ENCODE results near the gene PJA2. TPM values are rescaled to one million over a fixed set of nuclear protein-coding genes. Genes with fewer than 3 reads are reported as not detected.
"Not testable (repeated sequence)": the region's sequence is repeated elsewhere in the genome, so short reads cannot be mapped to it uniquely, and the experiment has no call there.

The PJA2 gene, protein sequence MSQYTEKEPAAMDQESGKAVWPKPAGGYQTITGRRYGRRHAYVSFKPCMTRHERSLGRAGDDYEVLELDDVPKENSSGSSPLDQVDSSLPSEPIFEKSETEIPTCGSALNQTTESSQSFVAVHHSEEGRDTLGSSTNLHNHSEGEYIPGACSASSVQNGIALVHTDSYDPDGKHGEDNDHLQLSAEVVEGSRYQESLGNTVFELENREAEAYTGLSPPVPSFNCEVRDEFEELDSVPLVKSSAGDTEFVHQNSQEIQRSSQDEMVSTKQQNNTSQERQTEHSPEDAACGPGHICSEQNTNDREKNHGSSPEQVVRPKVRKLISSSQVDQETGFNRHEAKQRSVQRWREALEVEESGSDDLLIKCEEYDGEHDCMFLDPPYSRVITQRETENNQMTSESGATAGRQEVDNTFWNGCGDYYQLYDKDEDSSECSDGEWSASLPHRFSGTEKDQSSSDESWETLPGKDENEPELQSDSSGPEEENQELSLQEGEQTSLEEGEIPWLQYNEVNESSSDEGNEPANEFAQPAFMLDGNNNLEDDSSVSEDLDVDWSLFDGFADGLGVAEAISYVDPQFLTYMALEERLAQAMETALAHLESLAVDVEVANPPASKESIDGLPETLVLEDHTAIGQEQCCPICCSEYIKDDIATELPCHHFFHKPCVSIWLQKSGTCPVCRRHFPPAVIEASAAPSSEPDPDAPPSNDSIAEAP
- total RNA-seq = 75.7 TPM
- long read RNA-seq, full-length matches to known transcripts = 152 of 180 reads
- long read RNA-seq, partial matches to known transcripts = 18 of 180 reads
- long read RNA-seq, other reads (novel, unspliced or antisense) = 10 of 180 reads

DNA sequence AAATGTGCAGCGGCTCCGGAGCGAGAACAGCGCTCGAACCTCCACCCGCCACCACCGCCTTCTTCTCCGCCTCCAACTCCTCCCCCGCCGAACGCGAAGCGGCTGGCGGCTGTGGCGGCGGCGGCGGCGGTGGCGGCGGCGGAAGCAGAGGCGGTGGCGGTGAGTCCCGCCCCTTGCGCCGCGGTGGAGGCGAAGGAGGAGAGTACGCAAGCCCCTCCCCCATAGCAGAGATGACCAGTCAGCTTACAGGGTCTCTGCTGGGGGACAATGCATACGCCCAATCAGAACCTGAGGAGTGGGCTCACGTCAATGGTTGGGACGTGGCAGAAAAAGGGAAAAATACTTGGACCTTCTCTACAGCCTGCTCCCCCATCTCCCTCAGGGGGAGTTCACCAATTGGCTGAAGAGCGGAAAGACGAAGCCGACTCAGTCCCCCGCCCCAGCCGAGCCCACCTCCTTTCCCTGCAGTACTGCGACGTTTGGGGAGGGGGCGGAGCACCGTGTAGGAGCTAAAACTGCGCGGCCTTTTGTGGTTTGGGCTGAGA, at the start of gene PJA2:
PJA2 (minus strand) TSS at position 131 of the 545 bp plus-strand sequence. CDS start 26,541 bp downstream, outside the sequence.
- intact Hi-C loops (cut with micrococcal nuclease) = no loop called here
- DNase-seq (peak; percentile 99), ATAC-seq (peak; percentile 96)

DNA sequence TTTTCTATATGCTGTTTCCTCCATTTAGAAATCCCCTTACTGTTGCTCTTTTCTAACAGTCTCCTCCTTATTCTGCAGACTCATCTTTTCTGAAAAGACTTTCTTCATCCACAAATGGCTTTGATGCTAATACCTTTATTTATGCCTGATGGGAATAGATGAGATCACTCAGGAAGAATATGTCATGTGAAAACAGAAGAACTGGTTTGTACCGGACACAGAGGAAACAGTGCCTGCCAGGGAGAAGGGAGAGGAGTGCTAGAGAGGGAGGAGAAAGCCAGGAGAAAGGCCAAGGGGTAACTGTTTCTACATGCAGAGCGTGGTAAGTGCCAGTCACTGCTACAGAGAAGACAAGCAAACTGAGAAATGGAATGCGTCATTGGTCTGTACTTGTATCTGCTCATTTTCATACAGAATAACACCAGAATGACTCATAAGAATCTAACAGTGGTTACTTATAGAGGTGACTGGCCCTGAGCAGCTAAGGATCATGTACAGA, 45.9 kb upstream of the PJA2 start:
- DNase-seq = no peak
- intact Hi-C loops (cut with micrococcal nuclease) = no loop called here
- peak; percentile 93 for ATAC-seq

DNA sequence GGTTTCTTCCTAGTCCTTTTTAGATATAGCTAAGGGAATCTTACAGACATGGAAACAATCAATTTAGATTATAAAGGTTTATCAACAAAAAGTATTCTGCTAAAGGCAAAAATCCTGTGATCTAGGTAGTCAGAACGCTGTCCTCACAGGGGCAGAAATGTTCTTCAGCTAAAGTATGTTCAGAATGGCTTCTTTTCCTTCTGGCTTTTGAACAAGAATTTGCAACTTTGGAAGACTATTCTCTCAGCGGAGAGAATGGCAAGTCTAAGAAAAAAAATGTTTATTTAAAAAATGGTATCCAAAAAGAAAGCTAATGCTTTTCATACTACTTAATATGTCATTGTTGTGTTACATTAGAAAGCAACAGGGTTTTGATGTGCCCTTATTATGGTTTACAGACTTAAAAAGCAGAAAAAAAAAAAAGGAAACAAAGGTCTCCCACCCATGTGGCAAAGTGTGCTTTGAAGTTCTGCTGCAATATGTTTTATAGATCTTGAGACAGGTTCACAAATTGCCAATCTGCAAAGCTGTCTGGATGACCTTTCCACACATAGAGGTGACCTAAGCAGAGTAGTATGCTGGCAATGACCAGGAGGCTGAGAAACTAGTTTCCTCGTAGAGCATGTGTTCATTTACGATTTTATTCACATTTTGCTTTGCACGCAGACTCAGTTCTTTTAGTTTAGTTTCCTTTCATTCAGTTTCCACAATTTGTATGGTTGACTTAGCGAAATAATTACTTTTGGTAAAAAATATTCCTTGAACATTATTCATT, 45.1 kb upstream of the PJA2 start:
- intact Hi-C loops (cut with micrococcal nuclease) = no loop called here
- ATAC-seq (peak; percentile 86), DNase-seq (no peak)

DNA sequence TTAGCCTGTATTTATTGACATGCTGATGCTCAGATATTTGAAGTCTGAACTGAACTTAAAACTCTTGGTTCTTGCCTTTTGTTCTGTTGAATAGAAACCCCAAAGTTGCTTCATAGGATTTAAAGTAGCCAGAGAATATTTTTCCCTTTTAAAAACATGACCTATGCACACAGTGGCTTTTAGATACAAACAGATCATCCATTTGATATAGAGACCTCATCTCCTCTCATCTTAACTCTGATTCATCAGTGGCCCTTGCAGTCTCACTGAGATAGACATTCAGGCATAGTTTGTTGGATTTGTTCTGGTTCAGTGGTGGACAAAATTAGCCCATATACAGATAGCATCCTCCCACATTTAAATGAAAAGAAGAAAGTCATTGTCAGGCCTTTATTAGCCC, 43.5 kb upstream of the PJA2 start:
- intact Hi-C loops (cut with micrococcal nuclease) = no loop called here
- DNase-seq (no peak), ATAC-seq (no peak)

DNA sequence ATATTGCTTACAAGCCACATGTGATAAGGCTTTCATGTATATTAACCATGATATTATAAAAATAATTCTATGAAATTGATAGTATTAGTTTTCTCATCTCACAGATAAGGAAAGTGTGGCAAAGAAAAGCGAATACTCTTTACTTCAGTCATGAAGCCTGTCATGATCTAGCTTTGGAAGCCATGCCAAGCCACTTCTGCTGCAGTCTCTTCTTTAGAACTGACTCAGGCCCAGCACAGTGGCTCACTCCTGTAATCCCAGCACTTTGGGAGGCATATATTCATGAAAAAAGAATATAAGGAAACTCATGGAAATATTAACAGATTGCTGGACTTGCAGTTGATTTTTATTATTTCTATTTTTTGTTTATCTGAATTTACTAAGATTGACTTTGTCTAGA, 42.9 kb upstream of the PJA2 start:
- no peak for DNase-seq
- intact Hi-C loops (cut with micrococcal nuclease) = no loop called here
- ATAC-seq = no peak

DNA sequence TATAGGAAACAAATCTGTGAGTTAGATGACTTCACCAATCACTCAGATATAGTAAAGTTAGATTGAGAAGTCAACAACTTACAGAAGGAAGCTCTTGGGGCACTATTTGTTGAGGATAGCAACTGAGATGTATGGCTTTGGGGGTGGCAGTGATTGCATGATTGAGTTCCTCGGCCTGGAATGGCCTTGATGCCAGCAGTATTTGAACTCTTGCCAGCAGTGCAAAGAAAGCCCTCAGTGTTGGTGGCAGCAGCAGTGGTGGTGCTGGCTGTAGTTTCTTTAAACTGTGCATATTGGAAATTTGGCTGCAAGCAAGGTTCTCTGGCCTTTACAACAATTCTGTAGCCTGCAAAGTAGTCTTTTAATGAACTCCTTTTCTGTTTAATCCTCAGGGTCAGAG, 41.4 kb upstream of the PJA2 start:
- DNase-seq (no peak), ATAC-seq (peak; percentile 53)
- intact Hi-C loops (cut with micrococcal nuclease) = no loop called here

DNA sequence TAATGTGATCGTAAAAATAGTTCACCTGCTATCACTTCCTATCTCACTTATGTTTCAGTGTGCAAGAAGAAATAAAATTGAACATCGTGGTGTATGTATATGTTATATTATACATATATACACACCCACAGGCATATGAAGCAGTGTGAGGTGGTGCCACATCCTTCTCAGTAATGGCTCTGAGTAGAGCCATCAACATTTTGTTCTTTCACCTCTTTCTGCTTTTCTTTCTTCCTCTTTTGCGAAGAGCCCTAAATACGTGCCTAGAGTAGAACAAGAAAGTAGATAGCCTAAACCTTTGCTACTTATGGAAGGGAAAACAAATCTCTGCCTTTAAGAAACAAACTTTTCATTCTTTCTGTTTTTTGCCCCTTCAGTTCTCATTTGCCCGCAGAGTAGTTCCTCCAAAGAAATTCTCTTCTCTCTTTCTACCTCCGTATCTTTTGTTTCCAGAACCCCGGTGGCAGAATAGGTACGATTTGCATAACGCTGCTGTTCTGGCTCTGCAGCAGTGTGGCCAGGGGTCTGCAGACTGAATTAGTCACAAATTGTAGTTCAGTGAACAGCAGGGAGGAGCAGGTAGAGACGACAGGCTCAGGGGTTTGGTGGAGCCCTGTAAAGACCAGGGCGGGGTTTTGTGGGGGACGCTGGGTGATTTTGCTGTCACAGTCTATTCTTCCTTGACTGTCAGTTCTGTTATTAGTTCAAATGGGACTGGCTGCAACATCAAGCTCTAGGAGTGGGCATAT, 40.5 kb upstream of the PJA2 start:
- ATAC-seq = no peak
- no peak for DNase-seq
- intact Hi-C loops (cut with micrococcal nuclease) = no loop called here

DNA sequence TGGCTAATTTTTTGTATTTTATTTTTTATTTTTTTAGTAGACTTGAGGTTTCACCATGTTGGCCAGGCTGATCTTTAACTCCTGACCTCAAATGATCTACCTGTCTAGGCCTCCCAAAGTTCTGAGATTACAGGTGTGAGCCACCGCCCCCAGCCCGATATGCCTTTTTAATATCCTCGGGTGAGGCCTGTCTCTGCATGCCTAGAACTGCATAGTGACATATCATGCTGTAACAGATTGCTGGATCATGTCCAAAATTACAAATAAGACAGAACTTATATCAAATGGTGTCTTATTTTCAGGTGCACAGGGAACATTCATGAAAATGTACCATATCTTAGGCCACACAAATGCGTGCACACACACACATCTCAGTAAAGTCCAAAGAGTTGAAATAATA, 39.1 kb upstream of the PJA2 start:
- intact Hi-C loops (cut with micrococcal nuclease) = no loop called here
- no peak for ATAC-seq
- DNase-seq = no peak

DNA sequence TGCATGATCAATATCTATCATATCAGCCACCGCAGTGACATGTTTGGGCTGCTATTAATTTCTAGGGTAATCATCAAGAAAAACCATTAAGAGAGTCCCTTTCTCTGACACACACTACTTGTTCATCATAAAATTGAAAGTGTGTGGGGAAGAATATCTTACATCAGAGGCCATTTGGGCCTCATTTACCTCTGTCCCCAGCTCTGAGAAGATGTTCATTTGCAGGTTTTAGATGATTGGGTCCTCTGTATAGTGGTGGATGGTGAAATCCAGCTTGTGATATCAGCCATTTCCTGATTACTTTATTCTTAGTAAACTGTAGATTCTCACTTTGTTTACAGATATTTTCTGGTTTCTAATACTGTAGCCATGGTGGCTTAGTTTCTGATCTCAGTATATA, 29.8 kb upstream of the PJA2 start:
- DNase-seq (no peak), ATAC-seq (no peak)

DNA sequence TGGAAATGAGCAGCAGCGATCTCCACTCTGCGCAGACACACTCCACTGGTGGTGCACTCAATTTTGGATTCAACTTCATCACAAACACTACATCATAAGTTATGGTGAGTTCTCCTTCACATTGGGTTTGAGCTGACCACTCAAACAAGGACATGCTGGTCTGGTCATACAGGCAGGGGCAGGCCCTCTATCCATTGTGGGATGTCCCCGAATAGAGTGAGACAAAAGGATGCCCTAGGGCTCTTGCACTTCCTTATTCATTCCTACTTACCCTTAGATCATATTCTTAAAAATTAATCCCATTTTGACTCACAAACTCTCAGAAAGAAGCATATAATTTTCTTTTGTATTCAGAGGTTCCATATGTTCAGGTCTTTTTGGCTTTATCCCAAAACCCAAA, 16.3 kb upstream of the PJA2 start:
- ATAC-seq = no peak
- DNase-seq = no peak
- intact Hi-C loops (cut with micrococcal nuclease) = no loop called here

More for the DNA sequence above, 29.8 kb upstream of the PJA2 start:
- intact Hi-C loops (cut with micrococcal nuclease) = no loop called here

DNA sequence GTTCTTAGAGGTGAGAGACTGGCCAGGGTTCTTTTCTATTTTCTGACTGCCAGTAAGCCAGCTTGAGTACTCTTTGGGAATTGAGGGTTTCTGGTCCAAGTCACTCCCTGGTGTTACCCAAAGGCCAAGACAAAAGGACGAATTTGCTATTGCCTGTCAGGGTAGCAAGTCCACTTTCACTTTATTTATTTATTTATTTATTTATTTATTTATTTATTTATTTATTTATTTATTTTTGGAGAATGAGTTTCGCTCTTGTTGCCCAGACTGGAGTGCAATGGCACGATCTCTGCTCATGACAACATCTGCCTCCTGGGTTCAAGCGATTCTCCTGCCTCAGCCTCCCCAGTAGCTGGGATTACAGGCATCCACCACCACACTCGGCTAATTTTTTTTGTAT, 15.7 kb upstream of the PJA2 start:
- DNase-seq; intact Hi-C loops (cut with micrococcal nuclease); ATAC-seq: not testable (repeated sequence)

DNA sequence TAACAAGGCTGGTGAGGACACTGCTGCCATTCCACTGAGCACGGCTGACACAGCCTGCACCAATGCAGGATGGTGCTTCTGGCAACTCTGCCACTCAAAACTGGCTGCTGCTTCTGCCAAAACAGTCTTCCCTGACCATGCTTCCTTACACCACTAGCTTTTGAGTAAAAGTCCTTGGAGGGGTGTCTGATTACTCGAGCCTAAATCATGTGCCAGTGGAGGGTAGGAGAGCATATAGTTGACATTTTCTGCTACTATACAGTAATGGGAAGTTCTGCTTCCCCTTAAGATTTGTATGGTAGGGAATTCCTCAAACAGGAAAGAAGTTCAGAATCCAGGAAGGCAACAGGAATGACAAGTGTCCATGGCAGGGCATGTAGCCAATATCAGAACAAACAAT, 12.2 kb upstream of the PJA2 start:
- intact Hi-C loops (cut with micrococcal nuclease) = no loop called here
- ATAC-seq = no peak
- no peak for DNase-seq

DNA sequence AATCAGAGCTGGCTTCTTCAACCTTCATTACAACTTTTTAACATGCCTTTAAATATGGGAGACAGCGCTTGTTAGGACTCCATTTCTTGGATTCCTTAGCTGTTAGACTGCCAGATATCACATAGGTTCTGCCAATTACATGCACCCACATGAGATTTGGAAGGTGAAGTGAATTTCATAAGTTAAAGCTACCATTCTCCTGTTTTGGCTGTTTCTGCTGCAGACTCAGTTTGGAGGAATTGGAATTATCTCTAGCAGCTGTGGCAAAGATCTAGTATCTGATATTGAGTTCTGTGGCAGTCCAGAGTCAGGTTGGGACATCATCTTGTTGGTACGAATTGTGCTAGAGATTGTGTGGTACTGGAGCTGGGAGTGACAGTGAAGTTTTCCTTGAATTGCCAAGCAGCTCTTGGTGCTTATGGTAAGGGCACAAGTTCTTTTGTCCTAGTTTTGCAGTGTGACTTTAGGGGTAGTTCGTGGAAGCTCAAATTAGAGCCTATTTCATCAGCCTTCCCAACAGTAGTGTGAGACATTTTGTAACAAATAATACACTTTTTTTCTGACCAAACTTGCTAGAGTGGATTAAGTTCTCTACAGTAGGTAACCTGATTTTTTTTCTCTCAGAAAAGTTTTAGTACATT, 9.1 kb upstream of the PJA2 start:
- no peak for ATAC-seq
- DNase-seq = no peak
- intact Hi-C loops (cut with micrococcal nuclease) = no loop called here

DNA sequence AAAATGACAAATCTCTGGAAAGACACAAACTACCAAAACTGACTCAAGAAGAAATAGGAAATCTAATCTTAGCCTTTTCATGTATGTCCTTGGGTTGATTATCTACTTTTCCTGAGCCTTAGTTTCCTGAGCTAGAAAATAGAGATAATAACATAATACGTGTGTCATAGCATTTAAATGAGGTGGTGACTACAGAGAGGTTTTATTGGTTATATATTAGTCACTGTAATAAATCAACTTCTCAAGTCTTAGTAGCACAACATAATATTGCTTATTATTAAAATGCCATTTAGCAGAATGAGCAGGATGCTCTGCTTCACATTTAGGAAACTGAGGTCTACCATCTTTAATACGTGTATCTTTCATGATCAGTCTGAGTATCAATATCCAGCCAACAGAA, 7.1 kb upstream of the PJA2 start:
- DNase-seq = no peak
- ATAC-seq = no peak
- intact Hi-C loops (cut with micrococcal nuclease) = no loop called here

DNA sequence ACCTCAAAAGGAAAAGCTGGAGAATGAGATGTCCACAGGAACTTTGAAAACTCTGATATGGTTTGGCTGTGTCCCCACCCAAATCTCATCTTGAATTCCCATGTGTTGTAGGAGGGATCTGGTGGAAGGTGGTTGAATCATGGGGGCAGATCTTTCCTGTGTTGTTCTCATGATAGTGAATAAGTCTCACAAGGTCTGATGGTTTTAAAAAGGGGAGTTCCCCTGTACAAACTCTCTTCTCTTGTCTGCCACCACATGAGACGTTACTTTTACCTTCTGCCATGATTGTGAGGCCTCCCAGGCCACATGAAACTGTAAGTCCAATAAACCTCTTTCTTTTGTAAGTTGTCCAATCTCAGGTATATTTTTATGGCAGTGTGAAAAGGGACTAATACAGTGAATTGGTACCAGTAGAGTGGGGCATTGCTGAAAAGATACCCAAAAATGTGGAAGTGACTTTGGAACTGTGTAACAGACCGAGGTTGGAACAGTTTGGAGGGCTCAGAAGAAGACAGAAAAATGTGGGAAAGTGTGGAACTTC, 4.2 kb upstream of the PJA2 start:
- DNase-seq; ATAC-seq; intact Hi-C loops (cut with micrococcal nuclease): not testable (repeated sequence)

DNA sequence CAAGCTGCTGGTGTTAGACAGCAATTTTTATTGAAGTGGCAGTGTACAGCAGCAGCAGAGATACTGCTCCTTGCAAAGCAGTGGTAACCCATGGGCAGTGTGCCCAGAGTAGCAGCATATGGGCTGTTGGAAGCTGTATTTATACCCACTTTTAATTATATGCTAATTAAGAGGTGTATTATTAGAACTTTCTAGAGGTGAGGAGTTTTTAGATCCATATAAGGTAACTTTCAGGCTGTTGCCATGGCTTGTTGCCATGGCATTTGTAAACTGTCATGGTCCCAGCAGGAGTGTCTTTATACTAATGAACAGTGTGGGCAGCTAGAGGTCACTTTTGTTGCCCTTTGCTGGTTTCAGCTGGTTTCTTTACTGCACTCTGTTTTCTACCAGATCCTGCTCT, 3.7 kb upstream of the PJA2 start:
- no peak for ATAC-seq
- no peak for DNase-seq
- intact Hi-C loops (cut with micrococcal nuclease) = no loop called here

DNA sequence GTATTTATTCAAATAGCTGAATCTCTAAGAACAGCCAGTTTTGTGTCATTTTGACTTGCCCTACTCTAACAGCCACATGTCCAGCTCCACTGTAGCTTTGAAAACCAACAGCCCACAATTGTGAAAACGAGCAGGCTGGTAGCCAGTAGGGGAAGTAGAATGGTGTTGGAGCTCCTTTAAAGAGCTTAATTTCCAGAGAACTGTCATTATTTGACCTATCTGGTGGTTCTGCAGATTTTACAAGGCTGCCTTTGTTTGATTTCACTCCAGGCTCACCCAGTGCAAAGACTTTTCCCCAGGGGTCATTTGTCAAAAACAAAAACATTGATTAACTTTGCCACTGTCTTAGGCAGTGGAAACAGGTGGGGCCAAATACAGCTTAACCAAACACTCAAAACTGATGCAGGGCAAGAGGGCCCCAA, 3.2 kb upstream of the PJA2 start:
- intact Hi-C loops (cut with micrococcal nuclease) = no loop called here
- ATAC-seq = no peak
- no peak for DNase-seq

DNA sequence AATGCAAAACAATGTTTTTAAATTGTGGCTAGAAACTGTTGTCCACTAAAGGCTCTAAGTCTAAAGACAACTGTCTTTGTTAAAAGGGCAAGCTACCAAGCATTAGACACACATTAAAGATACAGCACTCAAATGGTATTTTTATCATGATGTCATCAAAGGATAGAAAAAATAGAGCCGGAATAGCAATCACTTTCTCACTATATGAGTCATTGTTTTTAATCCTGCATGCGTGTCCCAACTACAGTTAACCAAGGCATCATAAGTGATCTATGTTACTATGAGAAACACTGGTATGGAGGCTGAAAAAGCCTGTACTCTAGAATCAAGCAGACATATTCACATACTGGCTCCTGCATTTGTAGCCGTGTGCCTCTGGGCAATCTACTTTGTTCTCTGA, 1.9 kb upstream of the PJA2 start:
- intact Hi-C loops (cut with micrococcal nuclease) = no loop called here
- ATAC-seq (no peak), DNase-seq (no peak)

All from left ventricle myocardium superior (tissue), 1 donor.